ENCODE measurements around the gene AGPAT4.

DNA sequence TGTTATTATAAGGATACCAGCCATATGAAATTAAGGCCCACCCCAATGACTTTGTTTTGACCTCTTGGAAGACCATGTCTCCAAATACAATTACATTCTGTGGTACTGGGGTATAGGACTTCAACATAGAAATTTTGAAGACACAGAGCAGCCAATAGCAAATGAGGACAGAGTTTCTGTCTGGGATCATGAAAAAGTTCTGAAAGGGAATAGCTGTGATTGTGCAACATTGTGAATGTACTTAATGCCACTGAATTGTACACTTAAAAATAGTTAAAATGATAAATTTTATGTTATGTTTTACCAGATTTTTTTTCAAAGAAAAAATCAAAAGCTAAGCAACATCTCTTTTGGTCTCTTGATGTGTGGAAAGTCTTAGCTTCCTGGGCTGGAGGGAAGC, 27.0 kb upstream of the AGPAT4 start:
- TF ChIP-seq, protein P1, sequence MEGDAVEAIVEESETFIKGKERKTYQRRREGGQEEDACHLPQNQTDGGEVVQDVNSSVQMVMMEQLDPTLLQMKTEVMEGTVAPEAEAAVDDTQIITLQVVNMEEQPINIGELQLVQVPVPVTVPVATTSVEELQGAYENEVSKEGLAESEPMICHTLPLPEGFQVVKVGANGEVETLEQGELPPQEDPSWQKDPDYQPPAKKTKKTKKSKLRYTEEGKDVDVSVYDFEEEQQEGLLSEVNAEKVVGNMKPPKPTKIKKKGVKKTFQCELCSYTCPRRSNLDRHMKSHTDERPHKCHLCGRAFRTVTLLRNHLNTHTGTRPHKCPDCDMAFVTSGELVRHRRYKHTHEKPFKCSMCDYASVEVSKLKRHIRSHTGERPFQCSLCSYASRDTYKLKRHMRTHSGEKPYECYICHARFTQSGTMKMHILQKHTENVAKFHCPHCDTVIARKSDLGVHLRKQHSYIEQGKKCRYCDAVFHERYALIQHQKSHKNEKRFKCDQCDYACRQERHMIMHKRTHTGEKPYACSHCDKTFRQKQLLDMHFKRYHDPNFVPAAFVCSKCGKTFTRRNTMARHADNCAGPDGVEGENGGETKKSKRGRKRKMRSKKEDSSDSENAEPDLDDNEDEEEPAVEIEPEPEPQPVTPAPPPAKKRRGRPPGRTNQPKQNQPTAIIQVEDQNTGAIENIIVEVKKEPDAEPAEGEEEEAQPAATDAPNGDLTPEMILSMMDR (IDR thresholded peaks at IDR 0.05) = no peak
- TF ChIP-seq POLR2A (IDR thresholded peaks at IDR 0.05) = no peak
